Tibial artery (tissue), 4 donors: ENCODE measurements around the gene EMC9.

ENCODE experiments used
- DNase-seq, 2 donors: peaks; one replicate each; pipeline ENCODE4 v3.0.0-alpha.2; 2019
- H3K27ac ChIP-seq, 2 donors: fragments of 200-600 bp; sonication (generic) in 1 of 2; 1 replicate in 1 of 2; 2 replicates in 1 of 2; pipeline ENCODE4 v1.5.1; 2018 to 2019; ENCODE audit warnings: mild to moderate bottlenecking in 1 of 2
- H3K27me3 ChIP-seq, 2 donors: fragments of 200-600 bp; sonication (generic) in 1 of 2; one replicate each; pipeline versions ENCODE4 v1.5.1 to v1.6.0; 2016 to 2019
- H3K36me3 ChIP-seq, 3 donors: fragments of 200-600 bp; sonication (generic) in 2 of 3; one replicate each; pipeline ENCODE4 v1.5.1; 2016 to 2019; ENCODE audit warnings: mild to moderate bottlenecking in 2 of 3
- H3K4me1 ChIP-seq, 4 donors: fragments of 200-600 bp; sonication (generic) in 2 of 4; 1 replicate in 3 of 4; 2 replicates in 1 of 4; pipeline ENCODE4 v1.5.1; 2016 to 2019
- H3K4me3 ChIP-seq, 2 donors: fragments of 200-600 bp; sonication (generic) in 1 of 2; 1 replicate in 1 of 2; 2 replicates in 1 of 2; pipeline ENCODE4 v1.5.1; 2018 to 2019; ENCODE audit warnings: mild to moderate bottlenecking in 2 of 2
- H3K9me3 ChIP-seq, 3 donors: fragments of 200-600 bp; sonication (generic) in 1 of 3; one replicate each; pipeline ENCODE4 v1.5.1; 2016 to 2019
- CTCF ChIP-seq, 2 experiments: fragments of 200-600 bp in 1 of 2; fragments of 450-650 bp in 1 of 2; IDR thresholded peaks; one replicate each; pipeline ENCODE4 v1.5.1; 2017 to 2019; ENCODE audit warnings: antibody characterized with exemption in 2 of 2, mild to moderate bottlenecking in 1 of 2, moderate library complexity in 1 of 2
- intact Hi-C: fragments of 100-400 bp; cut with DNase I; formaldehyde crosslinking; loops from one replicate; pipeline ENCODE4 v1.15.0; 2023; ENCODE audit warnings: low total_unique reads

The EMC9 gene

GRCh38 chr14:24172261-24172860, 31.0 kb upstream of the EMC9 start:
- H3K27ac ChIP-seq = peak overlapping the region; percentile 0 to 27
- H3K9me3 ChIP-seq = no peaks in the 10 kb centered on the region
- H3K4me3 ChIP-seq = peak overlapping the region; percentile 36 to 46
- TF ChIP-seq CTCF (IDR thresholded peaks at IDR 0.05) = no peak
- H3K27me3 ChIP-seq = no peaks in the 10 kb centered on the region
- peaks cover 0 to 13% (median 3%) of the 10 kb centered on the region in 4 donors for H3K4me1 ChIP-seq
- no peak for DNase-seq
- peaks cover 6 to 55% (median 21%) of the 10 kb centered on the region in 3 donors for H3K36me3 ChIP-seq
- intact Hi-C loops = no loop called here

GRCh38 chr14:24171422-24172260, 30.2 kb upstream of the EMC9 start, which contains the start of gene REC8:
Gene REC8, plus strand, starts transcription at chr14:24172080. Its CDS starts 473 bp downstream, at chr14:24172553.
- Histone ChIP-seq H3K27me3 (no peaks in the 10 kb centered on the region), H3K9me3 (no peaks in the 10 kb centered on the region), H3K27ac (peak within 1 kb of the TSS; percentile 0 to 27), H3K36me3 (peaks cover 8 to 55% (median 23%) of the 10 kb centered on the region in 3 donors), H3K4me3 (peak within 1 kb of the TSS; percentile 36 to 46), H3K4me1 (peaks cover 0 to 13% (median 3%) of the 10 kb centered on the region in 4 donors)
- intact Hi-C loops = no loop called here
- TF ChIP-seq CTCF (IDR thresholded peaks at IDR 0.05) = no peak
- DNase-seq = peak; percentile 72 to 81

GRCh38 chr14:24167469-24168114, 26.2 kb upstream of the EMC9 start:
- Histone ChIP-seq H3K27ac (no peak overlapping the region), H3K4me1 (peaks cover 0 to 26% (median 19%) of the 10 kb centered on the region in 4 donors), H3K27me3 (no peaks in the 10 kb centered on the region), H3K9me3 (no peaks in the 10 kb centered on the region), H3K4me3 (no peak overlapping the region), H3K36me3 (peaks cover 47 to 80% (median 63%) of the 10 kb centered on the region in 3 donors)
- DNase-seq = no peak
- no peak for TF ChIP-seq CTCF (IDR thresholded peaks at IDR 0.05)
- intact Hi-C loops = no loop called here

GRCh38 chr14:24165785-24166184, 24.4 kb upstream of the EMC9 start:
- Histone ChIP-seq H3K27ac (no peak overlapping the region), H3K9me3 (no peaks in the 10 kb centered on the region), H3K4me1 (peaks cover 0 to 32% (median 23%) of the 10 kb centered on the region in 4 donors), H3K4me3 (no peak overlapping the region), H3K27me3 (no peaks in the 10 kb centered on the region), H3K36me3 (peaks cover 47 to 78% (median 63%) of the 10 kb centered on the region in 3 donors)
- intact Hi-C loops = no loop called here
- no peak for DNase-seq
- no peak for TF ChIP-seq CTCF (IDR thresholded peaks at IDR 0.05)

- DNase-seq = no peak
- H3K36me3 ChIP-seq = peaks cover 47 to 82% (median 63%) of the 10 kb centered on the region in 3 donors
- TF ChIP-seq CTCF (IDR thresholded peaks at IDR 0.05) = no peak
Observed at GRCh38 chr14:24164518-24164991, 23.2 kb upstream of the EMC9 start.

More at GRCh38 chr14:24164518-24164991, 23.2 kb upstream of the EMC9 start:
- Histone ChIP-seq H3K27ac (no peak overlapping the region), H3K27me3 (no peaks in the 10 kb centered on the region), H3K4me1 (peaks cover 0 to 37% (median 28%) of the 10 kb centered on the region in 4 donors), H3K4me3 (no peak overlapping the region), H3K9me3 (no peaks in the 10 kb centered on the region)
- intact Hi-C loops = no loop called here
